ENCODE data around the gene CD7.

CD7 gene

DNA sequence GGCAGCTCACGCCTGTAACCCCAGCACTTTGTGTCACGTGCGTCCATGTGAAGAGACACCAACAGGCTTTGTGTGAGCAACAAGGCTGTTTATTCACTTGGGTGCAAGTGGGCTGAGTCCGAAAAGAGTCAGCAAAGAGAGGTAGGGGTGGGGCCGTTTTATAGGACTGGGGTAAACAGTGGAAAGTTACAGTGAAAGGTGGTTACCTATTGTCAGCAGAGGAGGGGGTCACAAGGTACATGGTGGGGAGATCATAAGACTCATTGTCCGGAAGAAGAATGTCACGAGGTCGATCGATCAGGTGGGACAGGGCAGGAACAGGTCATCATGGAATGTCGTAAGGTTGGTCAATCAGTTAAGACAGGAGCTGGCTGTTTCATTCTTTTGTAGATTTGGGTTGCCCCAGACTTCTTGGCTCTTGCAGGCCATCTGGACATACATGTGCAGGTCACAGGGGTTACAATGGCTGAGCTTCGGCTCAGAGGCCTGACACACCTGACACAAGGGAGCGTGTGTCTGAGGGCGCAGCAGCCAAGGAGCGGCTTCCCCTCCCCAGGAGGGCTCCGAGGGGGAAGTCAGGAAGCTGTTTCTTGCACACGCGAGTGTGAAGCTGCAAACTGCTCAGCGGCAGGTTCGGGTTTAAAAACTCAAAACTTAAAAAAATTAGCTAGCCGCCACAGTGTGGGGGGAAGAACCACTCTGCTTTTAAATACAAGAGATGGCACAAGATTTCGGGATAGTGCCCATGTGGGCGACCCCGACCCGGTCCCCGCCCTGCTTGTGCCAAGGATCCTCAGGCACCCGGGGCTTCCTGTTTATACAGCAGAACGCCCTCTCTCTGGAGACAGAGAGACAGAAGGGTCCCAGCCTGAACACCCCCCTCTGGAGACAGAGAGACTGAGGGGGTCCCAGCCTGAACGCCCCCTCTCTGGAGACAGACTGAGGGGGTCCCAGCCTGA lies 29.2 kb upstream of the CD7 start:
- DNase-seq, result no peak

- DNase-seq, result no peak
Measured at GRCh38 chr17:82345151-82345976, 28.0 kb upstream of the CD7 start.

DNA sequence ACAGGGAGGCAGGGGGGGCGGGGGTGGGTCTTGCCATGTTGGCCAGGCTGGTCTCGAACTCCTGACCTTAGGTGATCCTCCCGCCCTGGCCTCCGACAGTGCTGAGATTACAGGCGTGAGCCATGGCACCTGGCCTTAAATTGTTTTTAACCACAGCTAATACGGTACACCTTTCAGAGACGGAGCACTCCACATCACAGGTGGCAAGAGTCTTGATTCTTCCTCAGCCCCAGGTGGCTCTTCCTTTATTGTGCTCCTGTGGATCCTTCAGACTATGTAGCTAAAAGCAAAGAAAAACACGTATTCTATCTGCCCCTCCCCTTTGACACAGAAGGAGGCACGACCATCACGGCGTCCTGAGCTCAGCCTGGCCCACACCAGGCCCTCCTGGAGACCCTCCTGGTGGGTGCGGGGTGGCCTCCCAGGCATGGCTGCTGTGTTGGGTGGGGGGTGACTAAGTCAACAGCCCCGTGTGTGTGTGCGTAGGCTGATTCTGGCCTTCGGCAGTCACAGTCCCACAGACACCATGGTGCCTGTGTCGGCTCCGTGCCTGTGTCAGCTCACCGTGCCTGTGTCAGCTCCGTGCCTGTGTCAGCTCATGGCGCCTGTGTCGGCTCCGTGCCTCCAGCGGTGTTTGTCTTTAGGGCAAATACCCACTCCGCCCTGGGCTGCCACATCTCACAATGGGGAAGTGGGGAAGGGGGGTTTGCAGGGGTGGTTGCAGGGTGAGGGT lies 26.9 kb upstream of the CD7 start:
- DNase-seq, result no peak

DNA sequence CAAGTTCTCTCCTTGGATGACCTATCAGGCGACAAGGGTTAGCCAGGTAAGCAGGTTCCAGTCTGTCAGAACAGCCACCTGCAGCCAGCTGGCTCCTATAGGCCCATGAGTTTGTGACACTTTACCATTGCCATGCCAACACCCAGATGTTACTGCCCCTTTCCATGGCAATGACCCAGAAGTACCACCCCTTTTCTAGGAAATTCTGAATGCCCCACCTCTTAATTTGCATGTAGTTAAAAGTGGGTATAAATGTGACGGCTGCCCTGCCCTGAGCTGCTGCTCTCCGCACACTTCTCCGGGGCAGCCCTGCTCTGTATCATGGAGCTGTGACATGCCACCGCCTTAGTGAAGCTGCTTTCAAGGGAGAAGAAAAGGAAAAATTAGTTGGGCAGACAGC lies 26.2 kb upstream of the CD7 start:
- DNase-seq, result no peak

- DNase-seq, result no peak
Measured at GRCh38 chr17:82342361-82343079, 25.1 kb upstream of the CD7 start.

DNA sequence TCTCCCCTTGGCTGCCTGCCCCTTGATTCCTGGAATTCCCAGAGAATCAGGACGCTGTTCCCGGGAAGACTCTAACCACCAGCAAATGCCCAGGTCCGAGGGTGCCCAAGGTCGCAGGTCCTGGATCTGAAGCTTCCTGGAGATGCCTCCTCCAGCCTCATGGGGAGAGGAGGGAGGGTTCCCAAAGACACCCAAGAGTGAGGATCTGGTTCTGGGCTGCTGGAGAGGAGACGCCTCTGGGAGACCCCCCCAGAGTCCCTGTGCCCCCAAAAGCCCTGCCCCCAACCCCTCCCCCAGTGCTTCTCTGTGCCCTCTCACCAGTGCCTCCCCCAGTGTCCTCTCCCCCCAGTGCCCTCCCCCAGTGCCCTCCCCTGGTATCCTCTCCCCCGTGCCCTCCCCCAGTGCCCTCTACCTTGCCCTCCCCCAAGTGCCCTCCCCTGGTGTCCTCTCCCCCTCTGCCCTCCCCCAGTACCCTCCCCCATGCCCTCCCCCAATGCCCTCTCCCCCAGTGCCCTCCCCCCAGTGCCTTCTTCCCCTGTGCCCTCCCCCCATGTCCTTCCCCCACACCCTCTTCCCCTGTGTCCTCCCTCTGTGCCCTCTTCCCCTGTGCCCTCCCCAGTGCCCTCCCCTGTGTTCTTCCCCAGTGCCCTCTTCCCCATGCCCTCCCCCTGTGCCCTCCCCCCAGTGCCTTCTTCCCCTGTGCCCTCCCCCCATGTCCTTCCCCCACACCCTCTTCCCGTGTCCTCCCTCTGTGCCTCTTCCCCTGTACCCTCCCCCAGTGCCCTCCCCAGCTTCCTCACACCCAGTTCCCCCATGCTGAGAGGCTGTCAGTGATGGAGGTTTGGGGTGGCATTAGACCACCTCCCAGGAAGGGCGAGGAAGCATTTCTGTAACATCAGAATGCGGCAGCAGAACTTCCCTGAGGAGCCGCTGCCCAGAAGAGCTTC lies 22.5 kb upstream of the CD7 start:
- DNase-seq, result no peak

GRCh38 chr17:82338858-82339633 lies 21.6 kb upstream of the CD7 start:
- DNase-seq, result no peak

DNA sequence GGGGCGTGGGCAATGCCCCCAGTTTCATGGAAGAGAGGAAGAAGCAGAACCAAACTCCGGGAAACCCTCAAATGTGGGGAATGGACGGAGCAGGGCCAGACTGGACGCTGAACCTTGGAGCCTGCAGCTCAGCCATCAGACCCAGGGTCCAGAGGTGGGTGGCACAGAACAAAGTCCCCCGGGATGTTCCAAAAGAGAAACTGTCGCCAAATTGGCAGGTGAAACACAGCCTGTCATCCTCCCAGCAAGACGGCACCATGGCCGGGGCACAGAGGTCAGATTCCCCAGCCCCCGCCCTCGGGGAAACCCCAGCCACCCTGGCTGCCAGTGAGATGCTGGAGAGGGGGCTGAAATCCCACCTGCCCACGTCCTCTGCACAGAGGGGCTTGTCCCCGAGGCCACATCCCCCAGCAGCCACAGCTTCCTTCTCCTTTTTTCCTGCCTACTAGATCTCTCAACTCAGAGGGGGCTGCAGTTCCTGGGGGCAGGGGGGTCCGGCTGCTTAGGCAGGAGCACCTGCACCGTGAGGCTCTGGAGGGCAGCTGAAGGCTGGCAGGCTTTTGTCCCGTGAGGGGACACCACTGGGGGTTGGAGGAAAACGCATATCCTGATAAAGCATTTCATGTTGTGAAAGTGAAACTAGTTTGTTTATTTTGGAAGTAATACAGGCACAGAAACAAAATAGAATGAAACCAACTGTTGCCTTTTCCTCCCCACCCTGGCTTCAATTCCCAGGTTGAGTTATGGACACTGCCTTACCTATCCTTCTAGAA lies 17.4 kb upstream of the CD7 start:
- no peak for DNase-seq

- DNase-seq, result no peak
Measured at GRCh38 chr17:82334204-82334621, 16.8 kb upstream of the CD7 start.

- DNase-seq, result no peak
Measured at GRCh38 chr17:82333279-82334171, 16.1 kb upstream of the CD7 start, which contains the start of gene SECTM1. Gene SECTM1, minus strand, starts transcription at chr17:82333766. Its CDS starts 6,526 bp downstream, at chr17:82327240.

- no peak for DNase-seq
Measured at GRCh38 chr17:82332669-82333278, 15.4 kb upstream of the CD7 start.

DNA sequence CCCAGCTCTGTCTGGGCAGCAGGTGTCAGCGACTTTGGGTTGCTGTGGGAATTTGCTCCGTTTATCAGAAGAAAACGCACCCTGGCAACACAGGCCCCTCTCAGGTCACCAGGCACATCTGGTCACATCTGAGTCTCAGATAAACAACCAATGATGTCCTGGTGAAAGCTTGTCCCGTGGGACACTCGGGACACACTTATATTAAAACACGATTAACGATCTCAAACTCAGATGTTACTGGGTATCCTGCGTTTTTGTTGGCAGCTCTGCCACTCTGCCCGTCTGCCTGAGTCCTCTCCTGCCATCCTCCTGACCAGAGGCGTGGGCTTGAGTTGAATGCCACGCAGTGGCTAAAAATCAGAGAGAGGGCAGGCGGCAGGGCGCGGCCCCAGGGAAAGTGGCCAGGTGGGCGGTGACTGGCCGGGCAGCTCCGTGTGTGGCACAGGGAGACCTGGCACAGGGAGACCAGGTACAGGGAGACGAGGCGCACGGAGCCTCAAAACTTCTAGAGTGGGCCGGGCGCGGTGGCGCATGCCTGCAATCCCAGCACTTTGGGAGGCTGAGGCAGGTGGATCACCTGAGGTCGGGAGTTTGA lies 14.0 kb upstream of the CD7 start:
- no peak for DNase-seq

DNA sequence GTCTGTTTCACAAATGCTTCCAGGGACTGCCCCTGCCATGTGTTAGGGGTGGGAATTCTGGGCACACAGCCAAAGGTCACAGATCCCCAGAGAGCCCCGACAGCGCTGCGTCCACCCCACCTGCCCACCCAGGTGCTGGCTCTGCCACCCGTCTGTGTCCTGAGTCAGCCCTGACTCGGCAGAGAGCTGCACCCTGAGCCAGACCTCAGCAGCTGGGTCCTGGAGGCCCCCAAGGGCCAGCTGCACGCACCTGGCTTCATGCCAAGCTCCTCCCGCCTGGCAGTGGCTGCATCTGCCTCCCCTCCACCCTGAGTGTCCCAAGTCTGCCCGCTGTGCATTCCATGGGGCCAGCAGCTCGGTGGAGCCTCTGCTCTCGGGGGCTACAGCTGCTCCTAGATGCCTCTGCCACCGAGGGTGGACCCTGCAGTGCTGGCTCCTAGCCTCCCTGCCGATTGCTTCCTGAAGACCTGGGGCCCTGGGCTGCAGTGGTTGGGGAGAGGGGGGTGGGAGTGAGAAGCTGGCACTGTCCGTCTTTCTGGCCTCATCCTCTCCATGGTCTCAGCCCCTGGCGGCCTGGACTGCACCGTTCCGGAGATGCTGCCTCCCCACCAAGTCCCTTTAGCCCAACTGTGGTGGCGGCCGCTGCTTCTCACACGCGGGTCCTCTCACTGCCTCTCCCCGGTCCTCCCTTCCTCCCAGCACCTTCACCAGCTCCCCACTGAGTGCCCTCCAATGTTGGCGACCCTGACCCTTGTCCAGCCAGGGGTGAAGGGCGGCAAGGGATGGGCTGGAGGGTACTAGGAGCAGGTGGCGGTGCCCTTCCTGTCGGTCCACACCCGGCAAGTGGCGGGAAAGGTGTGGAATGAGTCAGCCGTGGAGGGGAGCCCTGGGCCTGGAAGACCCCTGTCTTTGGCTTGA lies 13.2 kb upstream of the CD7 start:
- peak; percentile 81 for DNase-seq

GRCh38 chr17:82329683-82330321 lies 12.4 kb upstream of the CD7 start:
- no peak for DNase-seq

GRCh38 chr17:82328994-82329507 lies 11.6 kb upstream of the CD7 start:
- no peak for DNase-seq

Measured in NCI-H1694 treated with DMSO at 0.1 percent for 48 hours (cell line).